NCI-H524 (cell line): ENCODE measurements around the gene NR2E3.
A peak's percentile ranks its signal among the peaks of the same experiment; 100 is the strongest.

Experiments
- DNase-seq, 2 experiments: peaks; one replicate each; lab custom pipeline; 2025; lab: John Stamatoyannopoulos, UW

Gene NR2E3

DNA sequence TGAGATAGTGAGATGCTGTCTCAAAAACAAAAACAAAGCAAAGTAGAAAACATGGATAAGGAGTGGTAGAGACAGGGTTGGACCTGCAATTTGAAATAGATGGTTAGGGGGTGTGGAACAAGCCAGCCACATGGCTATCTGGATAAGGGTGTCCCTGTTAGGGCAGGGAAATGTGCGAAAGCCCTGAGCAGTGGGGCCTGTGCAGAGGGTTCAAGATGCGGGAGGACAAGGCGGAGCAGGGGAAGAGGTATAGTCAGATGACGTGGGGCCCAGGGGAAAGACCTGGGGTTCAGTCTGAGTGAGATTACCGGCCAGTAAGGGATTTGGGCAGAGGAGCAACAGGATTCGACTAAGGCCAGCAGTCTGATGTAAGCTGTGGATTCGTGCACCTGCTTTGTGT is 18.4 kb upstream of the NR2E3 start:
- no peak for DNase-seq

- no peak for DNase-seq
Measured at GRCh38 chr15:71792521-71792920, 17.8 kb upstream of the NR2E3 start.

DNA sequence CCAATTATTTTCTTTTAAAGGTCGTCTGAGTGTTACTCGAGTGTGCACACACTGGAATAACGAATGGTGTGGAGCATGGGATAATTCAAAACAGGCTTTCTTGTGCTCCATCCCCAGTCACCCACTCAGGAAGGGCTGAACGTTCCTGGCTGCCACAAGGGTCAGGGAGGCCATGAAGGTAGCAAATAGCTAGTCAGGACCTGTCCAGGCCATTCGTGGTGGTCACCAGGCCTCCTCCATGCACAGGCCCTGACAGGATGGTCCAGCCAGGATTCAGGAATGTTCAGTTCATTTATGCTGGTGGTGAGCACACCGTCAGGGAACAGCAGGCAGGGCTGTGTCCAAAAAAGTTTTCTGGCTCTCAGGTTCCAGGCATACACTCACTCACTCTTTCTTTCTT is 11.7 kb upstream of the NR2E3 start:
- no peak for DNase-seq

- DNase-seq: no peak
Measured at GRCh38 chr15:71800190-71800589, 10.2 kb upstream of the NR2E3 start.

DNA sequence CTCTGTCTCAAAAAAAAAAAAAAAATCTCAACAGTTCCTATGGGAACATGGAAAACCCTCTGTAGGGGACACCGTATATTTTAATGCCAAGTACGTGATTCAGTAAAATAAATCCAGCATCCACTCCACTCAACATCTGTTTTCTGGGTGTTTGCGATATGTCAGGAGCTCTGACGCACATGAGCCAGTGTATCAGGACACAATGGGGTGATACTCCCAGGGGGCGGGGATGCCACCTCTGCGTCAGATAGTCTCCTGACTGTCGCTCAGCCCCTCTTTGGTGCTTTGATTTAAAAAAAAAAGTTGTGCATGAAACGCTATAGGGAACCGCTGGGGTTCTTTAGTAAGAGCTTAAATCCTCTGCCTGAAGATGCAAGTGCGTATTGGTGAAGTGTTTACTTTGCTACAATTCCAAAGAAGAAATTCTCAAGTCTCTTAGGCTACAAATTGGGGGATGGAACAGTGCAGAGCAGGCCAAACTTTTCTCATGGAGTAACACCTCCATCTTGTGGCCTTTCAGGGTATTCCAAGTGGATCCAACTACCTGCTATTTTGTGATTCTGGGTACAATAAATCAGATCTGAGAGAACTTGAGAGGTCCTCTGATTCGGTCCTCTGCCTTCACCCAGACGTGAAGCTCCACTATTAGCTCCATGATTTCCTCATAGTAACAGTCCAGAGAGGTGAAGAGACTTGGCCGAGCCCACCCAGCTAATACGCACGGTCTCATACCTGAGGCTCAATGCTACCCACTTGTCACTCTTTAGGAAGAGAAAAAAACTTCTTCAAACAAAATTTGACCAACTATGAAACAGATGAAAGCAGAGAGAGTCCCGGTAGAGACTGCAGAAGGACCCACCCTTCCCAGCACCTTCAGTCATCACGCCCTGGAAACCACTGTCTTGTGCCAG is 9.3 kb upstream of the NR2E3 start:
- DNase-seq: peak; percentile 75 to 97

- no peak for DNase-seq
Measured at GRCh38 chr15:71801935-71802655, 8.3 kb upstream of the NR2E3 start.

DNA sequence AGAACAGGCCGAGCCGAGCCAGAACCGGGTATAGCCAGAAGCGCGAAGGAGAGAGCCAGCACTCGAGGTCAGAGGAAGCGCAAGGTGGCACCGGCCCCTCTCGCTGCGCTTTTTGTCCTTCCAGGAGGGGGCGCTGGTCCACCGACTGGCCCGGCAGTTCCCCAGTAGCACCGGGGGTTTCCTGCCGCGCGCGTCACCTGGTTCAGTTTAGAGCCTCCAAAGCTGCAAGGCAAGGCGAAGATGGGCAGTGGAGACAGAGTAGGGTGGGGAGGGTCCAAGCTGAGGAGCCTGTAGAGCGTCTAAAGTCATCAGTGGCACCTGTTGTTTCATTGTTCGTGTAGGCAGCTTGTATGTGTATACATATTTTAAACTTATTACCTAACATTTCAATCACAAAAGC is 7.6 kb upstream of the NR2E3 start:
- DNase-seq: no peak

- DNase-seq: peak; percentile 64 to 77
Measured at GRCh38 chr15:71804226-71804625, 6.1 kb upstream of the NR2E3 start.

DNA sequence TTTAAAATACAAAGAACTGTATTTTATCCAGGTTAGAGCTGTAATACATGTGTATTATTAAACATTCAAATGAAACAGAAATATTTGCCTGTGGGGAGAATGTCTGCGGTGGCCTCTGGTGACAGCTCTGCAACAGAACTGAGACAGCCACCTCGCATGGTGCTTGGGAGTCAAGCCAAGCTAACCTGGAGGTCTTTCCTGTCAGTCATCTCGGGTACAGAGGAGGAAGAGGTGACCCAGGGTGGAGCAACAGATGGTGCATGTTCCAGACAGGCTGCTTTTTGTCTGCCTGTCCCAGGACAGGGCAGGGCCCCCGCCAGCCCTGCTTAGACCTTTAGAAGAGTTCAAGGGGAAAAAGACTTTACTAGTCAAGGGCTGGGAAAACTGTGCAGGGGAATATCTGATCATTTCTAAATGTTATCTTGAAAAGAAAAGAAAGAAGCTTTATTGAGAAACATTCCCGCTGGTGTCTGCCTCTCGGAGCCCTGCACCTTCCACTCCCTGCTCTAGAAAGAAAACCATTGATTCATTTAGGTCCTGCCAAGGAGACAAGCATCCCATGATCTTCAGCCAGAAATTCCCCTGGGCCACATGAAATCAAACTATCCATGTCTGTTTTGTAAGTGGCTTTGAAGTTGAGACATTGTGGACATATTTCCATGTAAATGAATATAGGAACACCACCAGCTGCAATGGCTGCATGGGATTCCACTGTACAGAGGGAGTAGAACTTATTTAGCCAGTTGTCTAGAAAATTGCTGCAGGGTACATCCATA is 5.5 kb upstream of the NR2E3 start:
- peak; percentile 24 to 50 for DNase-seq

DNA sequence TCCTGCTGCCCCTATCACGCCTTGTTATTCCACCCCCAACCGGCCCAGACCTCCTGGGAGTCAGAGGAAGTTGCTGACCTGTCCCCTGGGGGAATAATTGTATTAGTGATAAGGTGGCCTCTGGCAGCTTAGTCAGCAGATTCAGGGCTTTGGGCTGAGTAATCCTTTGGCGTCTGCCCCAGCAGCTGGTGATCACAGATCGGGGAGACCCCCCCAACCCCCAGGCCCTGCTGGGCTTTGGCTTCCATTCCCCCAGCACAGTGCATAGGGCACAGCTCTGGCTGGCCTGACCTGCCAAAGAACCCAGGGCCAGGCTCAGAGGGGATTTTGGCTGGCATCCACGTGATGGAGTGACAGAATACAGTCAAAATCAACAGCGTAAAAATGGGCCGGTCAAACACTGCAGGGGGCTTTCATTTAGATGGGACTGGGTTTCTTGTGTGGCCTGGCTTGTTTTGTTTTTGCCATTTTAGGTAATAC is 3.9 kb upstream of the NR2E3 start:
- DNase-seq: peak; percentile 88 to 96

DNA sequence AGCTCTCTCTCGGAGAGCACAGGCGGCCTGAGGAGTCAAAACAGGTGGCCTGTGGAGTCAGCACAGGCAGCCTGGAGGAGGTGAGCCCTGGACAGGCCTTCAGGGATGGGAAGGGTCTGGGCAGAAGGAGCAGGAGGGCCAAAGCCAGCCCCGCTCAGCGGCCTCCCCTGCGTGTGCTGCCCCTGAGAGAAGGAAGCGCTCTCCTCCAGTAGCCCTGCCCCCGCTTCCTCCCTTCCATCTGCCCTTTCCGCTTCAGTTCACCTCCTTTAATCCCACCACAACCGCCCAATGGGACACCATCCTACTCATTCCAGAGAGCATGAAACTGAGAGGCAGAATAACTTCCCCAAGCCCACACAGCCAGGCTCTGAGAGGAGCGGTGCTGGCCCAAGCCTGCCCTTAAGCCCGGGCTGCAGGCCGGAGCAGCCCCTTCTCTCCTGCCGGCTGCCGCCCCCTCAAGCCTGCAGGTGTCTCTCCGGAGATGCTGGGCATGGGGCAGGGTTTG is 3.2 kb upstream of the NR2E3 start:
- DNase-seq: peak; percentile 92 to 93

DNA sequence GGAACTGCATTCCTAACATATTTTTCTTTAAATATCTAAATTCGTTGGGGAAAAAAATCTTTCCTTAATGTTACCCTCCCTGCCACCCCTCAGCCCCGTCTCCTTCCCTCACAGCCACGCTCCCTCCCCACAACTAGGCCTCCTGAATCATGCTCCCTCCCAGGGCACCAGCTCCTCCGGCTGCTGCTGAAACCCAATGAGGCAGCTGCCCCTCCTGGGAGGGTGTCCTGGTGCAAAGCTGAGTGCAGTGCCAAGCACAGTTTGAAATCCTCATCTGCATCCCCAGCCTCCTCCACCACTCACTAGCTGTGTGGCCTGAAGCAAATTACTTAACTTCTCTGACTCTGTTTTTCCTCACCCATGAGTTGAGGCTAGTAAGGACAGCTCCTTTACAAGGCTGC is 2.7 kb upstream of the NR2E3 start:
- DNase-seq: peak in 1 of 2 experiments; percentile 43

DNA sequence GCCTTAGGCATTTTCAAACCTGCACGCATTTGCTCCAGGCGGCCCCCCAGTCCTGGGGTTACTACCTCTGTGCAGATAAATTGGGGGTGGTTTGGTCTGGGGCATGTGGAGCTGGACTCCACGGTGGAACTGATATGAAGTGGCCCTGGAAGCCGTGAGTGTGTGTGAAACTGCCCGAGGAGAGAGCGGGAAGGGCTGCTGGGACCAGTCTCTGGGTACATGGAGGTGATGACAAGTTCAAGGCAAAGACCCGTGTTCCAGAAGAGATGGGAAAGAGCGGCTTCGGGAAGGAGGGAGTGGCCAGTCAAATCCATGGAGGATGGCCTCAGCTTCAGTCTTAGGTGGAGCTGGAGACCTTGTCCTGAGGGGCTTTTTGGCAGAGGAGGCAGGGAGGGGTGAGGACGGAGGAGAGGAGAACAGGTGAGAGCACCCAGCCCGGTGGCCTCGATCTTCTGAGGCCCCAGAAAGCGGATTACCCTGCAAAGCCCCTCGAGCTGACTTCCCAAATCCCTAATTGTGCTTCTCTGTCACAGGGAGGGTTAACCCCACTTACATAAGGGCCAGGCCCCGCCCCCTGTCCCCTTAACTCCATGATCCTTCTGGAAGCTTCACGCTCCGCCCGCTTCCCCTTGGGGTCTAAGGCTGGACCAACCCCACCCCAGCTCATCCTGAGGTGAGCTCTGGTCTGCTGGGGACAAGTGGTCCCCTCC is 1.9 kb upstream of the NR2E3 start:
- peak in 1 of 2 experiments; percentile 8 for DNase-seq

GRCh38 chr15:71809346-71809745 is 1.0 kb upstream of the NR2E3 start:
- DNase-seq: no peak

GRCh38 chr15:71811036-71811736 is 832 bp downstream of the NR2E3 start:
- no peak for DNase-seq

DNA sequence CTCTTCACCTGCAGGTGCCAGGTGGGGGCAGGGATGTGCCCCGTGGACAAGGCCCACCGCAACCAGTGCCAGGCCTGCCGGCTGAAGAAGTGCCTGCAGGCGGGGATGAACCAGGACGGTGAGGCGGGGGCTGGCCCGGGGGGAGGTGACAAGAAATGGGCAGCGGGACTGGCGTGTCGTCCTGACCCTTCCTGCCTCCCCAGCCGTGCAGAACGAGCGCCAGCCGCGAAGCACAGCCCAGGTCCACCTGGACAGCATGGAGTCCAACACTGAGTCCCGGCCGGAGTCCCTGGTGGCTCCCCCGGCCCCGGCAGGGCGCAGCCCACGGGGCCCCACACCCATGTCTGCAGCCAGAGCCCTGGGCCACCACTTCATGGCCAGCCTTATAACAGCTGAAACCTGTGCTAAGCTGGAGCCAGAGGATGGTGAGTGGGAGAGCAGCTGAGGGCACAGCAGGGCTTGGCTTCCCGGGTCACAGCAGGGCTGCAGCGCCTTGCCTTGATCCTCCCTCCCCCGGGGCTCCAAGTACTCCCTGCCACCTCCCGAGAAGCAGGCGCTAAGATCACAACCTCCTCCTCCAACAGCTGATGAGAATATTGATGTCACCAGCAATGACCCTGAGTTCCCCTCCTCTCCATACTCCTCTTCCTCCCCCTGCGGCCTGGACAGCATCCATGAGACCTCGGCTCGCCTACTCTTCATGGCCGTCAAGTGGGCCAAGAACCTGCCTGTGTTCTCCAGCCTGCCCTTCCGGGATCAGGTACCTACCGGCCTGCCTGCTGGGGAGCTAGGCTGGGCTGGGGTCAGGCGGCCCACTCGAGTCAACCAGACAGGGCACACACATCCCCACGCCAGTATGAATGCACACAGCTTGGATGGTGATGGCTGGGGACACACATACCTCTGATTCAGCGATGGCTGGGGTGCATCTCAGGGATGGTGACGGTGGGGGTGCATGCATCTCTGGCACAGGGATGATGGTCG is 1.7 kb downstream of the NR2E3 start:
- no peak for DNase-seq

DNA sequence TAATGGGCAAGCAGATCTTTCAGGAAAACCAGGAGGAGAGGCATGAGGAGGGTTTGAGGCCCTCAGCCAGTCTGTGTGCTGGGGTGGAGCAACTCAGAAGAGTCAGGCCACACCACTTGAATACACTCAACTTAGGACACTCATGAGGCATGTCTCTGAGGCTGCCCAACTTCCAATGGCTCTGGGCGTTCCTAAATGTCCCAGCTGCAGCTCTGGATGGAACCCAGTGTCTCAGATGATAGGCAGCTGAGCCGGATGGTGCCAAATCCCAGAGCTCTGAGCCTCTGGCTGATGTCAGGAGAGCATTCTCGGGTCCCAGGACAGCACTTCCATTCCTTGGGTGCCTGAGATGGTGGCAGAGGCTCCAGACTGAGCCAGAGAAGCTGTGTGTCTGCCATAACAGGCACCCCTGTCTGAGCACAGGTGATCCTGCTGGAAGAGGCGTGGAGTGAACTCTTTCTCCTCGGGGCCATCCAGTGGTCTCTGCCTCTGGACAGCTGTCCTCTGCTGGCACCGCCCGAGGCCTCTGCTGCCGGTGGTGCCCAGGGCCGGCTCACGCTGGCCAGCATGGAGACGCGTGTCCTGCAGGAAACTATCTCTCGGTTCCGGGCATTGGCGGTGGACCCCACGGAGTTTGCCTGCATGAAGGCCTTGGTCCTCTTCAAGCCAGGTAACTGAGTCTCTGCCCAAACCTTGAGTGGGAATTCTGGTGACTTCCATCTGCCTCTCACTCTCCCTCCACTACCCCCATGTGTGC is 2.8 kb downstream of the NR2E3 start:
- DNase-seq: no peak

DNA sequence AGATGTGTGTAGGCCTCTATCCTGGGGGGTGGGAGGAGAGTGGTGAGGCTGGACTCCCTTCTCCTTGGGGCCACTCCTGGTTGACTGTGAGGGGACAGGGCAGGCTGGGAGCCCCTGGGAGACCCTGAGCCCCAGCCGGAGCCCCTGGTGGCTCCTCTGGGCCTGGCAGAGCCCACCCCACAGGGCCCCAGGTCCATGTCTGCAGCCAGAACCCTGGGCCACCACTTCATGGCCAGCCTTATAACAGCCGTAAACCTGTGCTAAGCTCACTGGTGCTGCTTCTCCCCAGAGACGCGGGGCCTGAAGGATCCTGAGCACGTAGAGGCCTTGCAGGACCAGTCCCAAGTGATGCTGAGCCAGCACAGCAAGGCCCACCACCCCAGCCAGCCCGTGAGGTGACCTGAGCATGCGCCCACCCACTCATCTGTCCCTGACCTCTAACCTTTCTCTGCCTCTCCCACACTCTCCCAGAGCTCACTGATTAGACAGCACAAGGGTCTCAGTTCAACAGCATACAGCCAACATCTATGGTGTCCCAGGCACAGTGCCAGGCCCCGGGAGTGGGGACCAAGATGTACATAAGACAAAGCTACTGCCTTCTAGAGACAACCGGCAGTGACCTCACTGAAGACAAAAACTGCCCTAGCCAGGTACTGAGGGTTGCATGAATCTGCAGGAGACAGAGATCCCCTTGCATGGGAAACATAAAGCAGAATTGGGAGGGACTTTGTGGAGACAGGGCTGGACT is 3.5 kb downstream of the NR2E3 start:
- no peak for DNase-seq
